WI38 (cell line): Measurements from ENCODE around the gene KAT7.

Experiments
- H3K4me3 ChIP-seq: 2 replicates; pipeline ENCODE4 v1.5.1; 2011; ENCODE audit warnings: low read depth, mild to moderate bottlenecking, control low read depth, low read length
- CTCF ChIP-seq: IDR thresholded peaks from 2 replicates; pipeline ENCODE4 v1.5.1; 2012; ENCODE audit warnings: low read depth, mild to moderate bottlenecking, control low read depth, low read length

The KAT7 gene

GRCh38 chr17:49788478-49789242 lies at the start of gene KAT7:
Gene KAT7, plus strand, starts transcription at chr17:49788681. Its CDS starts 154 bp downstream, at chr17:49788835.
- no peak for TF ChIP-seq CTCF

DNA sequence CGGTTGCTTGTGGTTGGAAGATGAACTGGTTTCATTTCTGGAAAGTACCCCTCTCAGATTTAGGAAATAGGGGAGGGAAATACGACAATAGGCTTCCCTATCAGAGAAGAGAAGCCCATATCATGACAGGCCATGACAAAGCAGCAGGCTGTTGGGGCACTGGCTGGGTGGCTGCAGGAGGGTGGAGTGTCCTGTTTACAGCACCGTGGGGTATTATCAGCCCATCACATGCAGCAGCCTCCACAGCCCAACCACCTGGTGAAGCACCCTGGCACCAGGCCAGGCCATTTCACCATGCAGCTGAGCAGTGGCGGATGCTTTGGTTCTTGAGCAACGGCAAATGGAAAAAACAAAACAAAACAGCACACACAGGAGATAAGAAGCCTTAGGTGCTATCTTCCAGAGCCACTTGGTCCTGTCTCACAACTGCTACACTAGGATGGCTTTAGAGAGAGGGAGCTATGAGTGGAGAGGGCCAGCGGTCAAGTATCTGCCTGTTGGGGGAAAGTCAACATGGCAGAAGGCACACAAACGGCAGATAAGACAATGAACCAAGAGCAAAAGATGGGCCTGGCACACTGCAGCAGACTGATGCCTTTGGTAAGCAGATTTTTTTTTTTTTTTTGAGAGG lies 48.7 kb upstream of the KAT7 start:
- TF ChIP-seq CTCF: no peak
- H3K4me3 ChIP-seq: no peak overlapping the region

More at GRCh38 chr17:49788478-49789242, at the start of gene KAT7:
- peak within 1 kb of the TSS; percentile 100 for H3K4me3 ChIP-seq

DNA sequence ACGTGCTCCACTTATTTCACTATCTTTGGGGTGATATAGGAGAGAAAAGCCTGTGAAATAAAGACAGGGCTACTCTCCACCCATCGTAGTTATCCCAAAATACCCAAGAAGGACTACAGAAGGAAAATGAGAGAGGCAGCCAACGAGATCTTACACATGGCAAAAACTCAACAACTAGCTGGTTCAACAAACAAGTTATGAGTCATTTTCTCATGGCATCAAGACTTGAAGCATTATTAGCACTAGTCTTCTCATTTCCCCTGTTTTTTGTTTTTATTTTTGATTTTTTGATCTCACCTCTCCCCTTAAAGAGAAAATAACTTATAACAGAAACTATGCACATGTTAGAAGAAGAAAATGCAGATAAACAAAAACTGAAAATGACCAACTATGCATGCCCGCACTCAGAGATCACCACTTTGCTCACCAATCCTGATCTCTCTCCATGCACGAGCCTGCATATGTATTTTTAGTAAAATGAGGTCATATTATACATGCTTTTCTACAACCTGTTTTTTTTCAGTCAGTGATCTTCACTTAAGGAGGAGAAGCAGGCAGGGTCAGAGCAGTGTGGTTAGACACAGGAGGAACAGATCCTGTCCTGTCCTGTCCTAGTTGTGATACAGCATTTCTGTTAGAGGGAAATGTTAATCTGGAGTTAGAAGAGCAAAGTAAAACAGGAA lies 47.3 kb upstream of the KAT7 start:
- TF ChIP-seq CTCF: no peak
- no peak overlapping the region for H3K4me3 ChIP-seq

- H3K4me3 ChIP-seq: no peak overlapping the region
- TF ChIP-seq CTCF: no peak
These were observed 46.8 kb upstream of the KAT7 start for GRCh38 chr17:49741692-49742076.

- no peak for TF ChIP-seq CTCF
- no peak overlapping the region for H3K4me3 ChIP-seq
These were observed 46.3 kb upstream of the KAT7 start for GRCh38 chr17:49742166-49742638.

- no peak overlapping the region for H3K4me3 ChIP-seq
- no peak for TF ChIP-seq CTCF
These were observed 43.0 kb upstream of the KAT7 start for GRCh38 chr17:49745175-49746139.
